EH (cell line): ENCODE measurements around the gene LRCH4.
A peak's percentile ranks its signal among the peaks of the same experiment; 100 is the strongest.
"Not testable (repeated sequence)": the region's sequence is repeated elsewhere in the genome, so short reads cannot be mapped to it uniquely, and the experiment has no call there.

Experiments used
- DNase-seq: peaks from one replicate; pipeline ENCODE4 v3.0.0-alpha.2; 2015; ENCODE audit warnings: low read depth

LRCH4 gene

GRCh38 chr7:100567751-100568175, 18.2 kb downstream of the LRCH4 start:
- DNase-seq, result no peak

GRCh38 chr7:100567031-100567730, 18.7 kb downstream of the LRCH4 start:
- peak; percentile 16 for DNase-seq

GRCh38 chr7:100566018-100566531, 19.9 kb downstream of the LRCH4 start:
- no peak for DNase-seq

GRCh38 chr7:100565133-100565571, 20.8 kb downstream of the LRCH4 start:
- no peak for DNase-seq

- not testable (repeated sequence) for DNase-seq
These were observed 21.5 kb downstream of the LRCH4 start for GRCh38 chr7:100564405-100564804.

- DNase-seq, result peak; percentile 73
These were observed 22.0 kb downstream of the LRCH4 start for GRCh38 chr7:100563809-100564400.

GRCh38 chr7:100563100-100563564, 22.8 kb downstream of the LRCH4 start:
- DNase-seq, result no peak

- no peak for DNase-seq
These were observed 23.5 kb downstream of the LRCH4 start for GRCh38 chr7:100562195-100563099.

- DNase-seq, result no peak
These were observed 24.3 kb downstream of the LRCH4 start for GRCh38 chr7:100561491-100562194.

GRCh38 chr7:100559127-100559526, 26.8 kb downstream of the LRCH4 start:
- no peak for DNase-seq

GRCh38 chr7:100556541-100556940, 29.4 kb downstream of the LRCH4 start:
- peak; percentile 50 for DNase-seq

- DNase-seq, result no peak
These were observed 30.2 kb downstream of the LRCH4 start for GRCh38 chr7:100555701-100556100.

GRCh38 chr7:100553032-100553431, 32.9 kb downstream of the LRCH4 start:
- no peak for DNase-seq

GRCh38 chr7:100552532-100552931, 33.4 kb downstream of the LRCH4 start:
- no peak for DNase-seq

GRCh38 chr7:100548446-100548845, 37.5 kb downstream of the LRCH4 start:
- DNase-seq, result peak; percentile 66

GRCh38 chr7:100547872-100548271, 38.1 kb downstream of the LRCH4 start:
- DNase-seq, result no peak

- DNase-seq, result no peak
These were observed 38.8 kb downstream of the LRCH4 start for GRCh38 chr7:100546926-100547800.

GRCh38 chr7:100546129-100546925, 39.6 kb downstream of the LRCH4 start:
- no peak for DNase-seq

GRCh38 chr7:100545360-100546128, 40.4 kb downstream of the LRCH4 start:
- DNase-seq, result peak; percentile 88
